GM23338 (cell line): ENCODE data around the gene TDG. TPM values are rescaled to one million over a fixed set of nuclear protein-coding genes. Genes with fewer than 3 reads are reported as not detected.

Source experiments
- ATAC-seq: fragments of 200-7000 bp; cut with Tn5 transposase; 3 replicates; pipeline ENCODE4 v1.9.1; 2020
- DNase-seq: peaks from one replicate; pipeline ENCODE4 v3.0.0-alpha.2; 2015; ENCODE audit warnings: low spot score
- H2AFZ ChIP-seq: fragments of 200-600 bp; sonication (generic); 2 replicates; pipeline ENCODE4 v1.8.0; 2016; ENCODE audit warnings: antibody characterized with exemption, mild to moderate bottlenecking, moderate library complexity
- H3F3A ChIP-seq: fragments of 200-600 bp; sonication (generic); replicated peaks from 2 replicates; pipeline ENCODE4 v1.8.0; 2017; ENCODE audit warnings: antibody characterized with exemption, mixed run types, low read depth
- H3K27ac ChIP-seq: fragments of 200-600 bp; sonication (generic); 2 replicates; pipeline ENCODE4 v1.6.1; 2016; ENCODE audit warnings: low read depth
- H3K27me3 ChIP-seq: fragments of 200-600 bp; sonication (generic); 2 replicates; pipeline ENCODE4 v1.8.0; 2016; ENCODE audit warnings: mild to moderate bottlenecking, mixed run types, moderate library complexity; ENCODE audit not compliant: insufficient read depth
- H3K36me3 ChIP-seq: fragments of 200-600 bp; sonication (generic); 2 replicates; pipeline ENCODE4 v1.8.0; 2016; ENCODE audit warnings: mild to moderate bottlenecking; ENCODE audit not compliant: insufficient read depth
- H3K4me1 ChIP-seq: fragments of 200-600 bp; sonication (generic); 2 replicates; pipeline ENCODE4 v1.8.0; 2016; ENCODE audit warnings: mild to moderate bottlenecking, moderate library complexity; ENCODE audit not compliant: insufficient read depth
- H3K4me2 ChIP-seq: fragments of 200-600 bp; sonication (generic); 2 replicates; pipeline ENCODE4 v1.7.1; 2017; ENCODE audit warnings: mixed run types
- H3K4me3 ChIP-seq: fragments of 200-600 bp; sonication (generic); 2 replicates; pipeline ENCODE4 v1.6.1; 2016; ENCODE audit warnings: mixed run types
- H3K79me2 ChIP-seq: fragments of 200-600 bp; sonication (generic); replicated peaks from 2 replicates; pipeline ENCODE4 v1.8.0; 2017; ENCODE audit warnings: mild to moderate bottlenecking; ENCODE audit not compliant: insufficient read depth
- H3K9me2 ChIP-seq: fragments of 200-600 bp; sonication (generic); 2 replicates; pipeline ENCODE4 v1.8.0; 2017; ENCODE audit not compliant: insufficient read depth
- H4K20me1 ChIP-seq: fragments of 200-600 bp; sonication (generic); replicated peaks from 2 replicates; pipeline ENCODE4 v1.8.0; 2017; ENCODE audit warnings: mild to moderate bottlenecking; ENCODE audit not compliant: insufficient read depth
- H3K27ac Mint-ChIP-seq: 2 replicates; pipeline ENCODE4 v1.8.0; 2020; ENCODE audit warnings: inconsistent platforms, mild to moderate bottlenecking, moderate library complexity, mixed read lengths
- H3K27me3 Mint-ChIP-seq: 3 replicates; pipeline ENCODE4 v1.8.0; 2022; ENCODE audit warnings: low read depth, mild to moderate bottlenecking, moderate library complexity, mixed read lengths, inconsistent platforms; ENCODE audit not compliant: insufficient read depth, poor library complexity
- H3K36me3 Mint-ChIP-seq: 3 replicates; pipeline ENCODE4 v1.8.0; 2021; ENCODE audit warnings: low read depth, mild to moderate bottlenecking, inconsistent platforms, moderate library complexity, mixed read lengths
- H3K4me1 Mint-ChIP-seq: 3 replicates; pipeline ENCODE4 v1.8.0; 2020; ENCODE audit warnings: mild to moderate bottlenecking, inconsistent platforms, mixed read lengths
- H3K4me3 Mint-ChIP-seq: 3 replicates; pipeline ENCODE4 v1.8.0; 2021; ENCODE audit warnings: moderate library complexity, mild to moderate bottlenecking, inconsistent platforms, mixed read lengths
- H3K9me3 Mint-ChIP-seq: 3 replicates; pipeline ENCODE4 v1.8.0; 2020; ENCODE audit warnings: moderate library complexity, mild to moderate bottlenecking, inconsistent platforms, mixed read lengths
- CREB1 ChIP-seq: fragments of 250-450 bp; sonication (Bioruptor Pico); IDR thresholded peaks from 2 replicates; pipeline ENCODE4 v1.5.0; 2020; ENCODE audit warnings: low read depth, mild to moderate bottlenecking, moderate library complexity
- CTCF ChIP-seq, 2 experiments: fragments of 200-600 bp in 1 of 2; sonication (generic) in 1 of 2; conservative IDR thresholded peaks; 2 replicates each; pipeline versions ENCODE4 v1.5.1 to v1.6.1; 2016 to 2017; ENCODE audit warnings: antibody characterized with exemption in 2 of 2, low read depth in 2 of 2, mild to moderate bottlenecking in 2 of 2, moderate library complexity in 1 of 2
- ETS1 ChIP-seq: IDR thresholded peaks from 2 replicates; pipeline ENCODE4 v1.6.1; 2016; ENCODE audit warnings: antibody characterized with exemption
- EZH2 ChIP-seq: fragments of 200-600 bp; sonication (generic); IDR thresholded peaks from one replicate; pipeline ENCODE4 v1.8.0; 2017; ENCODE audit warnings: antibody characterized with exemption, mild to moderate bottlenecking, low read depth; ENCODE audit not compliant: unreplicated experiment
- EZH2phosphoT487 ChIP-seq: fragments of 200-600 bp; sonication (generic); IDR thresholded peaks from one replicate; pipeline ENCODE4 v1.8.1; 2018; ENCODE audit warnings: antibody characterized with exemption; ENCODE audit not compliant: unreplicated experiment
- NANOG ChIP-seq: IDR thresholded peaks from 2 replicates; pipeline ENCODE4 v1.6.1; 2016; ENCODE audit warnings: antibody characterized with exemption, borderline replicate concordance
- POLR2AphosphoS5 ChIP-seq: IDR thresholded peaks from 2 replicates; pipeline ENCODE4 v1.6.1; 2016; ENCODE audit warnings: antibody characterized with exemption, low read depth
- STAT1 ChIP-seq: IDR thresholded peaks from one replicate; pipeline ENCODE4 v1.6.1; 2016; ENCODE audit warnings: antibody characterized with exemption; ENCODE audit not compliant: unreplicated experiment
- ZNF114 ChIP-seq: fragments of 250-450 bp; sonication (Bioruptor Pico); IDR thresholded peaks from 2 replicates; pipeline ENCODE4 v1.5.0; 2020; ENCODE audit warnings: mild to moderate bottlenecking, moderate library complexity
- ZNF331 ChIP-seq: fragments of 250-450 bp; sonication (Bioruptor Pico); IDR thresholded peaks from 2 replicates; pipeline ENCODE4 v1.5.0; 2020; ENCODE audit warnings: low read depth, mild to moderate bottlenecking, moderate library complexity
- polyA plus RNA-seq: library from polyadenylated mRNA; unstranded; fragments of >200 nt; fragmentation: Nextera tagmentation; extraction: Ambion mirVana; gene quantifications from 2 replicates; pipeline ENCODE4 v1.2.1, GENCODE V29; 2016
- total RNA-seq: library from RNA; depleted of rRNA; stranded (reverse); fragments of >200 nt; shearing (Covaris generic); gene quantifications from 2 replicates; pipeline ENCODE4 v1.2.3, GENCODE V29; 2014
- TF ChIP-seq, protein P1 (sequence below): IDR thresholded peaks from one replicate; pipeline ENCODE4 v1.6.1; 2018; ENCODE audit warnings: antibody characterized with exemption; ENCODE audit not compliant: unreplicated experiment
- TF ChIP-seq, protein P2 (sequence below): fragments of 250-450 bp; sonication (Bioruptor Pico); IDR thresholded peaks from 2 replicates; pipeline ENCODE4 v1.5.0; 2020; ENCODE audit warnings: mild to moderate bottlenecking, moderate library complexity

Gene TDG
- total and polyA plus RNA-seq, 2 experiments from 2014 or later, result 57.0 to 66.2 TPM

DNA sequence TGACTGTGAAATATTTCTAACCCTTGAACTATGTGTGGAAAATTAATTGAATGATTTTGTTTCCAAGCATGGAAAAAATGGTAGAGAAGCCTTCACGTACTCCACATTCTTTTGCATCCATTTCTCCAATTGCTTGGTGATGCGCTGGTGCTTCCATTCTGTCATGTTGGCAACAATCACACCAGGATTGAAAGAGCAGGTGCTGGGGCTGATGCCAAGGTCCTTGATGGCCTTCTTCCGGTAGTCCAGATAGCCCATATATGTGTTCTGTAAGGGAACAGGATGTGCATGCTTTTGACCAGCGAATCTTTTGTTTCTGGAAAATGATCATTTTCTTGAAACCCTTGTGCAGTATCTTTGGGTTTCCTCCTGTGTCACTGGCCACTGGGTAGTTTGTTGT, 28.6 kb downstream of the TDG start (continued):
- TF ChIP-seq EZH2 (no peak), CTCF (conservative IDR thresholded peaks at IDR 0.05; ENCODE audit: low read depth in 2 of 2) (no peak), EZH2phosphoT487 (no peak), STAT1 (no peak), CREB1 (CRISPR knock-in tag) (no peak), NANOG (no peak)
- TF ChIP-seq, protein P1, sequence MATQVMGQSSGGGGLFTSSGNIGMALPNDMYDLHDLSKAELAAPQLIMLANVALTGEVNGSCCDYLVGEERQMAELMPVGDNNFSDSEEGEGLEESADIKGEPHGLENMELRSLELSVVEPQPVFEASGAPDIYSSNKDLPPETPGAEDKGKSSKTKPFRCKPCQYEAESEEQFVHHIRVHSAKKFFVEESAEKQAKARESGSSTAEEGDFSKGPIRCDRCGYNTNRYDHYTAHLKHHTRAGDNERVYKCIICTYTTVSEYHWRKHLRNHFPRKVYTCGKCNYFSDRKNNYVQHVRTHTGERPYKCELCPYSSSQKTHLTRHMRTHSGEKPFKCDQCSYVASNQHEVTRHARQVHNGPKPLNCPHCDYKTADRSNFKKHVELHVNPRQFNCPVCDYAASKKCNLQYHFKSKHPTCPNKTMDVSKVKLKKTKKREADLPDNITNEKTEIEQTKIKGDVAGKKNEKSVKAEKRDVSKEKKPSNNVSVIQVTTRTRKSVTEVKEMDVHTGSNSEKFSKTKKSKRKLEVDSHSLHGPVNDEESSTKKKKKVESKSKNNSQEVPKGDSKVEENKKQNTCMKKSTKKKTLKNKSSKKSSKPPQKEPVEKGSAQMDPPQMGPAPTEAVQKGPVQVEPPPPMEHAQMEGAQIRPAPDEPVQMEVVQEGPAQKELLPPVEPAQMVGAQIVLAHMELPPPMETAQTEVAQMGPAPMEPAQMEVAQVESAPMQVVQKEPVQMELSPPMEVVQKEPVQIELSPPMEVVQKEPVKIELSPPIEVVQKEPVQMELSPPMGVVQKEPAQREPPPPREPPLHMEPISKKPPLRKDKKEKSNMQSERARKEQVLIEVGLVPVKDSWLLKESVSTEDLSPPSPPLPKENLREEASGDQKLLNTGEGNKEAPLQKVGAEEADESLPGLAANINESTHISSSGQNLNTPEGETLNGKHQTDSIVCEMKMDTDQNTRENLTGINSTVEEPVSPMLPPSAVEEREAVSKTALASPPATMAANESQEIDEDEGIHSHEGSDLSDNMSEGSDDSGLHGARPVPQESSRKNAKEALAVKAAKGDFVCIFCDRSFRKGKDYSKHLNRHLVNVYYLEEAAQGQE, result no peak

DNA sequence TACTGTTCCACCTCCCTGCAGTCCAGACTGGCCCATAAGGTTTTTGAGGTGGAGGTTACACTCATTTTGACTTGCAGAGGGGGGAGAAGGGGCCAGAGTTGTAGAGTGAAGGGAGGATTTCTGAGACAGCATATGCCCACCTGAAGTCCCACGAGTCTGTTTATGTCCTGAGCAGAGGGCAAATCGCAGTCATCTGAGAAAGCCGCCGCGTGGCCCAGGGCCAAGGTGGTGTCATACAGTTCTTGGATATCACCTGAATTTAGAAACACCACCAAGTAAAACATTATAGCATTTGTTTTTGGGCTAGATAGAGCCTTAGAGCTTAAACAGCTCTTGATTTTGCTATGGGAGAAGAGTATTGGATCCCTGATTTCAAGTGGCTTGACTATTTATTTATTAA, 30.9 kb downstream of the TDG start:
- Histone ChIP-seq H4K20me1 (no peaks in the 10 kb centered on the region), H3K36me3 (no peaks in the 10 kb centered on the region), H3K27ac (no peak overlapping the region), H3K4me2 (no peak overlapping the region), H3K4me3 (no peak overlapping the region), H3K27me3 (no peaks in the 10 kb centered on the region), H2AFZ (no peak overlapping the region), H3K79me2 (no peaks in the 10 kb centered on the region), H3K9me2 (no peaks in the 10 kb centered on the region), H3K4me1 (0 out of 2 replicates have a peak, but pooled peaks cover 4% of the 10 kb centered on the region), H3F3A (no peaks in the 10 kb centered on the region)
- Mint-ChIP-seq H3K36me3 (no peaks in the 10 kb centered on the region), H3K27ac (no peak overlapping the region), H3K4me1 (peaks cover 2% of the 10 kb centered on the region; the same call in 1 of the 3 replicates), H3K27me3 (no peaks in the 10 kb centered on the region), H3K9me3 (no peaks in the 10 kb centered on the region), H3K4me3 (no peak overlapping the region)
- DNase-seq, result no peak
- no peak for ATAC-seq
- TF ChIP-seq STAT1 (no peak), EZH2 (no peak), ZNF331 (no peak), POLR2AphosphoS5 (no peak), NANOG (no peak), ETS1 (no peak), ZNF114 (CRISPR knock-in tag) (no peak), EZH2phosphoT487 (no peak)
- TF ChIP-seq, protein P2, sequence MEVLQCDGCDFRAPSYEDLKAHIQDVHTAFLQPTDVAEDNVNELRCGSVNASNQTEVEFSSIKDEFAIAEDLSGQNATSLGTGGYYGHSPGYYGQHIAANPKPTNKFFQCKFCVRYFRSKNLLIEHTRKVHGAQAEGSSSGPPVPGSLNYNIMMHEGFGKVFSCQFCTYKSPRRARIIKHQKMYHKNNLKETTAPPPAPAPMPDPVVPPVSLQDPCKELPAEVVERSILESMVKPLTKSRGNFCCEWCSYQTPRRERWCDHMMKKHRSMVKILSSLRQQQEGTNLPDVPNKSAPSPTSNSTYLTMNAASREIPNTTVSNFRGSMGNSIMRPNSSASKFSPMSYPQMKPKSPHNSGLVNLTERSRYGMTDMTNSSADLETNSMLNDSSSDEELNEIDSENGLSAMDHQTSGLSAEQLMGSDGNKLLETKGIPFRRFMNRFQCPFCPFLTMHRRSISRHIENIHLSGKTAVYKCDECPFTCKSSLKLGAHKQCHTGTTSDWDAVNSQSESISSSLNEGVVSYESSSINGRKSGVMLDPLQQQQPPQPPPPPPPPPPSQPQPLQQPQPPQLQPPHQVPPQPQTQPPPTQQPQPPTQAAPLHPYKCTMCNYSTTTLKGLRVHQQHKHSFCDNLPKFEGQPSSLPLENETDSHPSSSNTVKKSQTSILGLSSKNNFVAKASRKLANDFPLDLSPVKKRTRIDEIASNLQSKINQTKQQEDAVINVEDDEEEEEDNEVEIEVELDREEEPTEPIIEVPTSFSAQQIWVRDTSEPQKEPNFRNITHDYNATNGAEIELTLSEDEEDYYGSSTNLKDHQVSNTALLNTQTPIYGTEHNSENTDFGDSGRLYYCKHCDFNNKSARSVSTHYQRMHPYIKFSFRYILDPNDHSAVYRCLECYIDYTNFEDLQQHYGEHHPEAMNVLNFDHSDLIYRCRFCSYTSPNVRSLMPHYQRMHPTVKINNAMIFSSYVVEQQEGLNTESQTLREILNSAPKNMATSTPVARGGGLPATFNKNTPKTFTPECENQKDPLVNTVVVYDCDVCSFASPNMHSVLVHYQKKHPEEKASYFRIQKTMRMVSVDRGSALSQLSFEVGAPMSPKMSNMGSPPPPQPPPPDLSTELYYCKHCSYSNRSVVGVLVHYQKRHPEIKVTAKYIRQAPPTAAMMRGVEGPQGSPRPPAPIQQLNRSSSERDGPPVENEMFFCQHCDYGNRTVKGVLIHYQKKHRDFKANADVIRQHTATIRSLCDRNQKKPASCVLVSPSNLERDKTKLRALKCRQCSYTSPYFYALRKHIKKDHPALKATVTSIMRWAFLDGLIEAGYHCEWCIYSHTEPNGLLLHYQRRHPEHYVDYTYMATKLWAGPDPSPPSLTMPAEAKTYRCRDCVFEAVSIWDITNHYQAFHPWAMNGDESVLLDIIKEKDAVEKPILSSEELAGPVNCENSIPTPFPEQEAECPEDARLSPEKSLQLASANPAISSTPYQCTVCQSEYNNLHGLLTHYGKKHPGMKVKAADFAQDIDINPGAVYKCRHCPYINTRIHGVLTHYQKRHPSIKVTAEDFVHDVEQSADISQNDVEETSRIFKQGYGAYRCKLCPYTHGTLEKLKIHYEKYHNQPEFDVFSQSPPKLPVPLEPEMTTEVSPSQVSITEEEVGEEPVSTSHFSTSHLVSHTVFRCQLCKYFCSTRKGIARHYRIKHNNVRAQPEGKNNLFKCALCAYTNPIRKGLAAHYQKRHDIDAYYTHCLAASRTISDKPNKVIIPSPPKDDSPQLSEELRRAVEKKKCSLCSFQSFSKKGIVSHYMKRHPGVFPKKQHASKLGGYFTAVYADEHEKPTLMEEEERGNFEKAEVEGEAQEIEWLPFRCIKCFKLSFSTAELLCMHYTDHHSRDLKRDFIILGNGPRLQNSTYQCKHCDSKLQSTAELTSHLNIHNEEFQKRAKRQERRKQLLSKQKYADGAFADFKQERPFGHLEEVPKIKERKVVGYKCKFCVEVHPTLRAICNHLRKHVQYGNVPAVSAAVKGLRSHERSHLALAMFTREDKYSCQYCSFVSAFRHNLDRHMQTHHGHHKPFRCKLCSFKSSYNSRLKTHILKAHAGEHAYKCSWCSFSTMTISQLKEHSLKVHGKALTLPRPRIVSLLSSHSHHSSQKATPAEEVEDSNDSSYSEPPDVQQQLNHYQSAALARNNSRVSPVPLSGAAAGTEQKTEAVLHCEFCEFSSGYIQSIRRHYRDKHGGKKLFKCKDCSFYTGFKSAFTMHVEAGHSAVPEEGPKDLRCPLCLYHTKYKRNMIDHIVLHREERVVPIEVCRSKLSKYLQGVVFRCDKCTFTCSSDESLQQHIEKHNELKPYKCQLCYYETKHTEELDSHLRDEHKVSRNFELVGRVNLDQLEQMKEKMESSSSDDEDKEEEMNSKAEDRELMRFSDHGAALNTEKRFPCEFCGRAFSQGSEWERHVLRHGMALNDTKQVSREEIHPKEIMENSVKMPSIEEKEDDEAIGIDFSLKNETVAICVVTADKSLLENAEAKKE (CRISPR knock-in tag), result no peak
